ENCODE results near the gene ARMC5.
A peak's percentile ranks its signal among the peaks of the same experiment; 100 is the strongest.

Gene ARMC5

DNA sequence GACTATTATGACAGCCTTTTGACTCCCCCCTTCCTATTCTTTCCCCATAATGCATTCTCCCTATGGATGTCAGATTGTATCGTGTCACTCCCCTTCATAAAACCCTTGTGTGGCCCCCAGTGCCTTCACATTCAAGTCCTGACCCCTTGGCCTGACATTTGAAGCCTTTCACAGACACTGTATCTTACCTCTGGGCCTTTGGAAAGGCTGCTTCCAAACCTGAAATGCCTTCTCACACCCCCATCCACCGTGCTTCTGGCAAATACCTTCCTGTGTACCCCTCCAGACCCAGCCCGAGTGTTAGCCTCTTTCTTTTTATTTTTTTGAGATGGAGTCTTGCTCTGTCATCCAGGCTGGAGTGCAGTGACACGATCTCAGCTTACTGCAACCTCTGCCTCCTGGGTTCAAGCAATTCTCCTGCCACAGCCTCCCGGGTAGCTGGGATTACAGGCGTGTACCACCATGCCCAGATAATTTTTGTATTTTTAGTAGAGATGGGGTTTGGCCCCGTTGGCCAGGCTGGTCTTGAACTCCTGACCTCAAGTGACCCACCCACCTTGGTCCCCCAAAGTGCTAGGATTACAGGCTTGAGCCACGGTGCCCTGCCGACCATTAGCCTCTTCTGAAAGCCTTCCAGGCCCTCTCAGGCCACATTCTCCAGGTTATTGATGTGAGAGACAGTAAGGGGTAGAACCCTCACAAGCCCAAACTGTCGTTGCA lies 2.1 kb downstream of the ARMC5 start:
- no peaks in the 10 kb centered on the region for H3K27me3 ChIP-seq
- H4K20me1 ChIP-seq: peaks cover 21% of the 10 kb centered on the region
- H3K27ac ChIP-seq: no peak overlapping the region
- H3K36me3 ChIP-seq: peaks cover 40% of the 10 kb centered on the region
- H3K9me3 ChIP-seq: no peaks in the 10 kb centered on the region
- H3K9ac ChIP-seq: no peak overlapping the region
- no peak overlapping the region for H3K4me3 ChIP-seq
- H3K4me2 ChIP-seq: no peak overlapping the region
- H3K4me1 ChIP-seq: peaks cover 72% of the 10 kb centered on the region
- no peak for TF ChIP-seq Cebpa-rat (IDR thresholded peaks at IDR 0.05)

GRCh38 chr16:31461921-31462804 lies 2.9 kb downstream of the ARMC5 start:
- peaks cover 72% of the 10 kb centered on the region for H3K4me1 ChIP-seq
- H3K9me3 ChIP-seq: no peaks in the 10 kb centered on the region
- no peak for TF ChIP-seq Cebpa-rat (IDR thresholded peaks at IDR 0.05)
- peaks cover 13% of the 10 kb centered on the region for H4K20me1 ChIP-seq
- no peaks in the 10 kb centered on the region for H3K27me3 ChIP-seq
- H3K36me3 ChIP-seq: peaks cover 35% of the 10 kb centered on the region
- H3K4me3 ChIP-seq: no peak overlapping the region
- H3K27ac ChIP-seq: peak overlapping the region; percentile 38
- H3K9ac ChIP-seq: no peak overlapping the region
- H3K4me2 ChIP-seq: no peak overlapping the region

GRCh38 chr16:31464348-31464769 lies 5.1 kb downstream of the ARMC5 start:
- H3K36me3 ChIP-seq: peaks cover 35% of the 10 kb centered on the region
- peak overlapping the region; percentile 100; the same call in 1 of the 2 replicates for H3K4me2 ChIP-seq
- no peak for TF ChIP-seq Cebpa-rat (IDR thresholded peaks at IDR 0.05)
- H3K27ac ChIP-seq: peak overlapping the region; percentile 43; the same call in 1 of the 2 replicates
- peaks cover 84% of the 10 kb centered on the region for H3K4me1 ChIP-seq
- H3K27me3 ChIP-seq: no peaks in the 10 kb centered on the region
- H3K4me3 ChIP-seq: no peak overlapping the region
- no peaks in the 10 kb centered on the region for H4K20me1 ChIP-seq
- H3K9me3 ChIP-seq: no peaks in the 10 kb centered on the region
- H3K9ac ChIP-seq: no peak overlapping the region

GRCh38 chr16:31464781-31465260 lies 5.5 kb downstream of the ARMC5 start:
- Histone ChIP-seq H3K4me1 (peaks cover 84% of the 10 kb centered on the region), H3K27me3 (no peaks in the 10 kb centered on the region), H3K4me3 (no peak overlapping the region), H3K9ac (no peak overlapping the region), H3K36me3 (peaks cover 35% of the 10 kb centered on the region), H3K27ac (peak overlapping the region; percentile 43), H3K9me3 (no peaks in the 10 kb centered on the region), H4K20me1 (no peaks in the 10 kb centered on the region), H3K4me2 (peak overlapping the region; percentile 100)
- no peak for TF ChIP-seq Cebpa-rat (IDR thresholded peaks at IDR 0.05)

DNA sequence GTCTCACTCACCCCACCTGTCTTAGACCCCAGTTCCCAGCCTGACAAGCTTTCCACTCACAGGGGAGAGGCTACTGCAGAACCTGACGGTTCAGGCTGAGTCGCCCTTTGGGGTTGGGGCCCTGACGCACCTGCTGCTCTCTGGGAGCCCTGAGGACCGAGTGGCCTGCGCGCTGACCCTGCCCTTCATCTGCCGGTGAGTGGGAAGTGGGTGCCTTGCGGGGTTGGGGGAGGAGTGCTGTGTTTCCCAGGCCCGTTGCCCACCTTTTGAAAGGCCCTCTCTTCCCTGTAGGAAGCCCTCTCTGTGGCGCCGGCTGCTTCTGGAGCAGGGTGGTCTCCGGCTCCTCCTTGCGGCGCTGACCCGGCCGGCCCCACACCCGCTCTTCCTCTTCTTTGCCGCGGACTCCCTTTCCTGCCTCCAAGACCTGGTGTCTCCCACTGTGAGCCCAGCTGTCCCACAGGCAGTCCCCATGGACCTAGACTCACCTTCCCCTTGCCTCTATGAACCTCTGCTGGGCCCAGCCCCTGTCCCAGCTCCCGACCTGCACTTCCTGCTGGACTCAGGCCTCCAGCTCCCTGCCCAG lies 6.6 kb downstream of the ARMC5 start:
- H3K4me1 ChIP-seq: peaks cover 85% of the 10 kb centered on the region

GRCh38 chr16:31466381-31466841 lies 7.1 kb downstream of the ARMC5 start:
- peaks cover 35% of the 10 kb centered on the region for H3K36me3 ChIP-seq
- peak overlapping the region; percentile 85 for H3K9ac ChIP-seq
- H3K4me1 ChIP-seq: peaks cover 85% of the 10 kb centered on the region
- peak overlapping the region; percentile 100 for H3K4me2 ChIP-seq
- H3K4me3 ChIP-seq: peak overlapping the region; percentile 65
- H3K27ac ChIP-seq: peak overlapping the region; percentile 96
- no peak for TF ChIP-seq Cebpa-rat (IDR thresholded peaks at IDR 0.05)
- no peaks in the 10 kb centered on the region for H3K27me3 ChIP-seq
- H3K9me3 ChIP-seq: no peaks in the 10 kb centered on the region
- no peaks in the 10 kb centered on the region for H4K20me1 ChIP-seq

More for the DNA sequence above, 6.6 kb downstream of the ARMC5 start:
- Histone ChIP-seq H3K4me2 (peak overlapping the region; percentile 100), H3K27ac (peak overlapping the region; percentile 96), H3K9me3 (no peaks in the 10 kb centered on the region), H3K27me3 (no peaks in the 10 kb centered on the region), H3K36me3 (peaks cover 35% of the 10 kb centered on the region), H4K20me1 (no peaks in the 10 kb centered on the region), H3K4me3 (peak overlapping the region; percentile 65), H3K9ac (peak overlapping the region; percentile 85)
- TF ChIP-seq Cebpa-rat (IDR thresholded peaks at IDR 0.05): no peak

- H3K9ac ChIP-seq: peak overlapping the region; percentile 85
- H3K27me3 ChIP-seq: no peaks in the 10 kb centered on the region
- TF ChIP-seq Cebpa-rat (IDR thresholded peaks at IDR 0.05): no peak
- no peaks in the 10 kb centered on the region for H3K9me3 ChIP-seq
- peaks cover 83% of the 10 kb centered on the region for H3K4me1 ChIP-seq
- H3K4me3 ChIP-seq: peak overlapping the region; percentile 65
- H3K36me3 ChIP-seq: peaks cover 27% of the 10 kb centered on the region
- peak overlapping the region; percentile 96 for H3K27ac ChIP-seq
- H4K20me1 ChIP-seq: no peaks in the 10 kb centered on the region
- H3K4me2 ChIP-seq: peak overlapping the region; percentile 100
These were observed 8.0 kb downstream of the ARMC5 start for GRCh38 chr16:31467151-31467773.

DNA sequence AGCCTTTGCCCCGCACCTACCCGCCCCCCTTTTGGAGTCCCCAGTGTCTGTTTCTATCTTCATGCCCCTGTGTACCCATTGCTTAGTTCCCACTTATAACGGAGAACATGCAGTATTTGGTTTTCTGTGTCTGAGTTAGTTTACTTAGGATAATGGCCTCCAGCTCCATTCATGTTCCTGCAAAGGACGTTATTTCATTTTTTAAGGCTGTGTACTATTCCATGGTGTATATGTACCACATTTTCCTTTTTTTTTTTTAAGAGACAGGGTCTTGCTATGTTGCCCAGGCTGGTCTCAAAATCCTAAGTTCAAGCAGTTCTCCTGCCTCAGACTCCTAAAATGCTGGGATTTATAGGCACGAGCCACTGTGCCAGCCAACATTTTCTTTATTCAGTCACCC lies 8.6 kb downstream of the ARMC5 start:
- peak overlapping the region; percentile 85; the same call in 1 of the 2 replicates for H3K9ac ChIP-seq
- H3K4me1 ChIP-seq: peaks cover 88% of the 10 kb centered on the region
- peaks cover 21% of the 10 kb centered on the region for H3K36me3 ChIP-seq
- no peak for TF ChIP-seq Cebpa-rat (IDR thresholded peaks at IDR 0.05)
- H3K4me3 ChIP-seq: no peak overlapping the region; the same call in 1 of the 2 replicates
- peak overlapping the region; percentile 100 for H3K4me2 ChIP-seq
- H4K20me1 ChIP-seq: no peaks in the 10 kb centered on the region
- no peaks in the 10 kb centered on the region for H3K27me3 ChIP-seq
- no peaks in the 10 kb centered on the region for H3K9me3 ChIP-seq
- peak overlapping the region; percentile 96 for H3K27ac ChIP-seq

DNA sequence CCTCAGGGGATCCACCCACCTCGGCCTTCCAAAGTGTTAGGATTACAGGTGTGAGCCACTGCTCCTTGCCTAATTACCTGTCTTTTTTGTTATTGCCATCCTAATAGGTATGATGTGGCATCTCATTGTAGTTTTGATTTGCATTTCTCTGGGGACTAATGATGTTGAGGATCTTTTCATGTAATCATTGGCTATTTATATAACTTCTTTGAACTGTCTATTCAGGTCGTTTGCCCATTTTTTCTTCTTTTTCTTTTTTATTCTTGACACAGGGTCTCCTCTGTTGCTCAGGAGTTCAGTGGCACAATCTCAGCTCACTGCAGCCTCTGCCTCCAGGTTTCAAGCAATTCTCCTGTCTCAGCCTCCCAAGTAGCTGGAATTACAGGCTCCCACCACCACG lies 11.3 kb downstream of the ARMC5 start:
- TF ChIP-seq Cebpa-rat (IDR thresholded peaks at IDR 0.05): no peak
- Histone ChIP-seq H3K4me3 (no peak overlapping the region), H3K4me2 (peak overlapping the region; percentile 93), H3K27ac (peak overlapping the region; percentile 74; the same call in 1 of the 2 replicates), H3K36me3 (0 out of 2 replicates have a peak, but pooled peaks cover 4% of the 10 kb centered on the region), H3K4me1 (peaks cover 80% of the 10 kb centered on the region), H3K9ac (0 out of 2 replicates have a peak overlapping the region, but pooled peaks have one; percentile 79), H3K27me3 (no peaks in the 10 kb centered on the region), H4K20me1 (no peaks in the 10 kb centered on the region), H3K9me3 (no peaks in the 10 kb centered on the region)
